ELR (cell line): ENCODE data around the gene ATG2B.

Source experiments
- DNase-seq: peaks from one replicate; pipeline ENCODE4 v3.0.0-alpha.2; 2015; ENCODE audit warnings: low read depth

The ATG2B gene

GRCh38 chr14:96307434-96307833 is 55.7 kb downstream of the ATG2B start:
- DNase-seq: peak; percentile 28

- DNase-seq: peak; percentile 9
Measured at GRCh38 chr14:96304956-96305355, 58.2 kb downstream of the ATG2B start.

GRCh38 chr14:96303981-96304380 is 59.2 kb downstream of the ATG2B start:
- DNase-seq: no peak

- DNase-seq: no peak
Measured at GRCh38 chr14:96299441-96299840, 63.7 kb downstream of the ATG2B start.

GRCh38 chr14:96297997-96298515 is 65.1 kb downstream of the ATG2B start:
- no peak for DNase-seq

GRCh38 chr14:96297000-96297399 is 66.1 kb downstream of the ATG2B start:
- peak; percentile 64 for DNase-seq

GRCh38 chr14:96294246-96294645 is 68.9 kb downstream of the ATG2B start:
- DNase-seq: no peak

GRCh38 chr14:96287856-96288255 is 75.3 kb downstream of the ATG2B start:
- DNase-seq: no peak

- DNase-seq: no peak
Measured at GRCh38 chr14:96286251-96286650, 76.9 kb downstream of the ATG2B start.

- DNase-seq: no peak
Measured at GRCh38 chr14:96285667-96286066, 77.5 kb downstream of the ATG2B start.

GRCh38 chr14:96284430-96284829 is 78.7 kb downstream of the ATG2B start:
- DNase-seq: no peak

GRCh38 chr14:96284008-96284407 is 79.1 kb downstream of the ATG2B start:
- DNase-seq: no peak

GRCh38 chr14:96281486-96281885 is 81.7 kb downstream of the ATG2B start:
- DNase-seq: no peak

GRCh38 chr14:96280104-96280503 is 83.0 kb downstream of the ATG2B start:
- DNase-seq: no peak

GRCh38 chr14:96279564-96279963 is 83.6 kb downstream of the ATG2B start:
- no peak for DNase-seq

GRCh38 chr14:96277890-96278289 is 85.3 kb downstream of the ATG2B start:
- no peak for DNase-seq

GRCh38 chr14:96275177-96276112 is 87.7 kb downstream of the ATG2B start:
- DNase-seq: peak; percentile 74

- DNase-seq: no peak
Measured at GRCh38 chr14:96274543-96274942, 88.6 kb downstream of the ATG2B start.

GRCh38 chr14:96274122-96274521 is 89.0 kb downstream of the ATG2B start:
- no peak for DNase-seq

GRCh38 chr14:96273629-96274028 is 89.5 kb downstream of the ATG2B start:
- DNase-seq: no peak

GRCh38 chr14:96272777-96273473 is 90.2 kb downstream of the ATG2B start:
- peak; percentile 52 for DNase-seq

GRCh38 chr14:96271421-96271762 is 91.7 kb downstream of the ATG2B start:
- DNase-seq: peak; percentile 49
